Ishikawa (cell line): ENCODE results near the gene OR1E2.

ENCODE experiments used
- CEBPB ChIP-seq: IDR thresholded peaks from 2 replicates; pipeline ENCODE4 v1.6.1; 2012
- RAD21 ChIP-seq: IDR thresholded peaks from 2 replicates; pipeline ENCODE4 v1.6.1; 2012; ENCODE audit warnings: low read depth
- REST ChIP-seq: IDR thresholded peaks from 2 replicates; pipeline ENCODE4 v1.6.1; 2012; ENCODE audit warnings: low read depth, mild to moderate bottlenecking

- no peak for TF ChIP-seq RAD21
- no peak for TF ChIP-seq REST
- no peak for TF ChIP-seq CEBPB
These were observed 4.7 kb upstream of the OR1E2 start for GRCh38 chr17:3438368-3438767.
